SU-DHL-6 (cell line): ENCODE results near the gene HOXD12.

ENCODE experiments used
- H2AFZ ChIP-seq: fragments of 200-600 bp; sonication (generic); 2 replicates; pipeline ENCODE4 v1.6.1; 2014; ENCODE audit warnings: low read depth, mild to moderate bottlenecking, moderate library complexity, mixed read lengths, antibody characterized with exemption, low read length; ENCODE audit not compliant: severe bottlenecking
- H3F3A ChIP-seq: fragments of 200-600 bp; shearing (Covaris generic); 2 replicates; pipeline ENCODE4 v1.6.0; 2016; ENCODE audit warnings: antibody characterized with exemption, mild to moderate bottlenecking; ENCODE audit not compliant: insufficient read depth
- H3K27ac ChIP-seq: fragments of 200-600 bp; sonication (generic); 2 replicates; pipeline ENCODE4 v1.5.1; 2016; ENCODE audit warnings: low read depth, mild to moderate bottlenecking, low read length, moderate library complexity, mixed read lengths
- H3K27me3 ChIP-seq: fragments of 200-600 bp; sonication (generic), shearing (Covaris generic); 2 replicates; pipeline ENCODE4 v1.6.0; 2014; ENCODE audit warnings: mild to moderate bottlenecking, low read length
- H3K36me3 ChIP-seq: fragments of 200-600 bp; sonication (generic); 2 replicates; pipeline ENCODE4 v1.6.1; 2014; ENCODE audit warnings: mild to moderate bottlenecking, low read length, mixed read lengths
- H3K4me2 ChIP-seq: fragments of 300-600, 200-600 bp; shearing (Covaris generic), sonication (generic); 2 replicates; pipeline ENCODE4 v1.6.0; 2014; ENCODE audit warnings: low read length, low read depth, mild to moderate bottlenecking; ENCODE audit not compliant: poor library complexity, severe bottlenecking
- H3K4me3 ChIP-seq: fragments of 200-600 bp; sonication (generic); 2 replicates; pipeline ENCODE4 v1.5.1; 2014; ENCODE audit warnings: antibody characterized with exemption, low read length, mild to moderate bottlenecking, mixed read lengths; ENCODE audit not compliant: insufficient read depth, poor library complexity, severe bottlenecking
- H3K79me2 ChIP-seq: fragments of 200-600 bp; sonication (generic); 2 replicates; pipeline ENCODE4 v1.6.1; 2014; ENCODE audit warnings: mild to moderate bottlenecking, low read length, moderate library complexity; ENCODE audit not compliant: insufficient read depth
- H3K9ac ChIP-seq: fragments of 200-600 bp; sonication (generic); 2 replicates; pipeline ENCODE4 v1.7.0; 2014; ENCODE audit warnings: mild to moderate bottlenecking, low read length
- H3K9me2 ChIP-seq: fragments of 200-600 bp; sonication (generic); replicated peaks from 2 replicates; pipeline ENCODE4 v1.6.1; 2014; ENCODE audit warnings: low read length; ENCODE audit not compliant: insufficient read depth
- H3K9me3 ChIP-seq: fragments of 200-600 bp; sonication (generic); 2 replicates; pipeline ENCODE4 v1.6.1; 2014; ENCODE audit warnings: low read length, mixed read lengths; ENCODE audit not compliant: insufficient read depth
- H4K20me1 ChIP-seq: fragments of 200-600 bp; sonication (generic); 2 replicates; pipeline ENCODE4 v1.6.1; 2014; ENCODE audit warnings: low read depth, mild to moderate bottlenecking, antibody characterized with exemption, low read length, moderate library complexity, mixed read lengths
- CTCF ChIP-seq: fragments of 200-600 bp; sonication (generic); IDR thresholded peaks from one replicate; pipeline ENCODE4 v1.5.1; 2017; ENCODE audit warnings: antibody characterized with exemption, mild to moderate bottlenecking, low read length, moderate library complexity; ENCODE audit not compliant: insufficient read depth, poor library complexity, severe bottlenecking
- EZH2phosphoT487 ChIP-seq: fragments of 200-600 bp; sonication (generic), shearing (Covaris generic); conservative IDR thresholded peaks from 2 replicates; pipeline ENCODE4 v1.6.1; 2018; ENCODE audit warnings: mild to moderate bottlenecking, antibody characterized with exemption, low read length, moderate library complexity, mixed read lengths

HOXD12 gene

GRCh38 chr2:176091329-176092258 is 8.0 kb upstream of the HOXD12 start:
- Histone ChIP-seq H3K79me2 (no peaks in the 10 kb centered on the region), H3K4me3 (no peak overlapping the region), H3K9me3 (no peaks in the 10 kb centered on the region), H3K36me3 (no peaks in the 10 kb centered on the region), H3K4me2 (no peak overlapping the region), H3K9me2 (no peaks in the 10 kb centered on the region), H4K20me1 (no peaks in the 10 kb centered on the region), H3K9ac (no peak overlapping the region), H3F3A (no peaks in the 10 kb centered on the region), H3K27ac (no peak overlapping the region), H2AFZ (no peak overlapping the region), H3K27me3 (no peaks in the 10 kb centered on the region)
- TF ChIP-seq CTCF (no peak), EZH2phosphoT487 (no peak)

DNA sequence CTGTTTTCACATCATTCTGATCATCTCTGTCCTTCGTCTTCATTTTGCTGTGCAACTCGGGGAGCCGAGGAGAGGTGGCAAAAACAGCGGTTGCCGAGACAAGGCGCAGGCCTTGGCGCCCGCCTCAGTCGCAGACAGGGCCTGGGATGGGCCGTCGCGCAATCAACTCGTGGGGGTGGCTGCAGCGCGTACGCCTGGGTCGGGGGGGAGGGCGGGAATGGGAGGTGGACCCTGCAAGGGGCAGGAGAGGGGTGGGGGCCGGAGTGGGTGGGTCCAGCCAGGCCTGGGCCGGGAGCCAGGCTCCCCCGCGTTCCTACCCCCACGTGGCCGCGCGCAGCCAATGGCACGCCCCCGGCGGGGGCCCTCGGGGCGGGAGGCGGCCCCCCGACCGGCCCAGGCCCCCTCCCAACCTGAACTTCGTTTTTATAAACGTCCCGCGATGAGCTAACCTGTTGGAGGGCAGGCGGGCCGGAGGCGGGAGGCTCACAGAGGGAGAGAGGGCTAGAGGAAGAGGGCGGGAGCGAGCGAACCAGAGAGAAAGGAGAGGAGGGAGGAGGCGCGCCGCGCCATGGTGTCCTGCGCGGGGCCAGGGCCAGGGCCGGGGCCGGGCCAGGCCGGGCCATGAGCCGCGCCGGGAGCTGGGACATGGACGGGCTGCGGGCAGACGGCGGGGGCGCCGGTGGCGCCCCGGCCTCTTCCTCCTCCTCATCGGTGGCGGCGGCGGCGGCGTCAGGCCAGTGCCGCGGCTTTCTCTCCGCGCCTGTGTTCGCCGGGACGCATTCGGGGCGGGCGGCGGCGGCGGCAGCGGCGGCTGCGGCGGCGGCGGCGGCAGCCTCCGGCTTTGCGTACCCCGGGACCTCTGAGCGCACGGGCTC is 7.1 kb upstream of the HOXD12 start, which contains the start of gene HOXD13:
TSS of gene HOXD13 (plus strand) at position 452 of the 875 bp plus-strand sequence. CDS start at position 622, 170 bp downstream.
- H3K36me3 ChIP-seq: no peaks in the 10 kb centered on the region
- no peak within 1 kb of the TSS for H3K4me2 ChIP-seq
- no peaks in the 10 kb centered on the region for H3K9me2 ChIP-seq
- H3K27me3 ChIP-seq: no peaks in the 10 kb centered on the region
- no peak within 1 kb of the TSS for H3K27ac ChIP-seq
- H2AFZ ChIP-seq: no peak within 1 kb of the TSS
- no peak within 1 kb of the TSS for H3K4me3 ChIP-seq
- H3K9me3 ChIP-seq: no peaks in the 10 kb centered on the region
- no peaks in the 10 kb centered on the region for H3K79me2 ChIP-seq
- TF ChIP-seq CTCF (no peak), EZH2phosphoT487 (no peak)
- no peak within 1 kb of the TSS for H3K9ac ChIP-seq
- H3F3A ChIP-seq: no peaks in the 10 kb centered on the region
- no peaks in the 10 kb centered on the region for H4K20me1 ChIP-seq

DNA sequence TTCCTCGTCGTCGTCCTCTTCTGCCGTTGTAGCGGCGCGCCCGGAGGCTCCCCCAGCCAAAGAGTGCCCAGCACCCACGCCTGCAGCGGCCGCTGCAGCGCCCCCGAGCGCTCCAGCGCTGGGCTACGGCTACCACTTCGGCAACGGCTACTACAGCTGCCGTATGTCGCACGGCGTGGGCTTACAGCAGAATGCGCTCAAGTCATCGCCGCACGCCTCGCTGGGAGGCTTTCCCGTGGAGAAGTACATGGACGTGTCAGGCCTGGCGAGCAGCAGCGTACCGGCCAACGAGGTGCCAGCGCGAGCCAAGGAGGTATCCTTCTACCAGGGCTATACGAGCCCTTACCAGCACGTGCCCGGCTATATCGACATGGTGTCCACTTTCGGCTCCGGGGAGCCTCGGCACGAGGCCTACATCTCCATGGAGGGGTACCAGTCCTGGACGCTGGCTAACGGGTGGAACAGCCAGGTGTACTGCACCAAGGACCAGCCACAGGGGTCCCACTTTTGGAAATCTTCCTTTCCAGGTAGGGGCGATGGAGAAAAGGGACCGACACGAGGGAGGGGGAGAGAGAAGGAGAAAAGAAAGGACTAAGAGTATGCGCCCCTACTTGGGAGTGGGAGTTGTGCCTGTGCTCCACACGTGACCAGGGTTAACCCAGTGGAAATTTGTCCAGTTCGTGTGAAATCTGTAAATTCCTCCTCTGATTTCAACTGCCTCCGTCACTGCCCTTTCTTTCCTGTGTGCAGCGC is 6.3 kb upstream of the HOXD12 start:
- H3K36me3 ChIP-seq: no peaks in the 10 kb centered on the region
- H3K9me3 ChIP-seq: no peaks in the 10 kb centered on the region
- H2AFZ ChIP-seq: no peak overlapping the region
- no peaks in the 10 kb centered on the region for H3K27me3 ChIP-seq
- no peak overlapping the region for H3K4me3 ChIP-seq
- no peaks in the 10 kb centered on the region for H3K79me2 ChIP-seq
- TF ChIP-seq CTCF (no peak), EZH2phosphoT487 (no peak)
- no peaks in the 10 kb centered on the region for H4K20me1 ChIP-seq
- H3K4me2 ChIP-seq: no peak overlapping the region
- H3F3A ChIP-seq: no peaks in the 10 kb centered on the region
- H3K9me2 ChIP-seq: no peaks in the 10 kb centered on the region
- H3K9ac ChIP-seq: no peak overlapping the region
- no peak overlapping the region for H3K27ac ChIP-seq
